Mesenchymal stem cell (in vitro differentiated cells and primary cell): ENCODE results near the gene TSPAN9.

Source experiments
- DNase-seq: peaks from one replicate; pipeline ENCODE4 v3.0.0-alpha.2; 2013
- H2AFZ ChIP-seq: one replicate; pipeline ENCODE4 v1.6.1; 2013; ENCODE audit warnings: low read depth, mild to moderate bottlenecking, control low read depth, inconsistent platforms, low read length, moderate library complexity
- H2AK5ac ChIP-seq: 2 replicates; pipeline ENCODE4 v1.6.1; 2013; ENCODE audit warnings: low read length, moderate library complexity, mild to moderate bottlenecking, inconsistent platforms; ENCODE audit not compliant: severe bottlenecking
- H2BK120ac ChIP-seq: one replicate; pipeline ENCODE4 v1.6.1; 2013; ENCODE audit warnings: low read depth, mild to moderate bottlenecking, inconsistent platforms, low read length, moderate library complexity
- H2BK12ac ChIP-seq, 2 experiments: one replicate each; pipeline ENCODE4 v1.6.1; 2013; ENCODE audit warnings: inconsistent platforms in 2 of 2, low read length in 2 of 2, mild to moderate bottlenecking in 2 of 2, moderate library complexity in 2 of 2, control low read depth in 1 of 2
- H2BK15ac ChIP-seq: one replicate; pipeline ENCODE4 v1.6.1; 2013; ENCODE audit warnings: mild to moderate bottlenecking, low read depth, inconsistent platforms; ENCODE audit not compliant: poor library complexity, severe bottlenecking
- H2BK5ac ChIP-seq: 2 replicates; pipeline ENCODE4 v1.6.1; 2013; ENCODE audit warnings: low read depth, mild to moderate bottlenecking, low read length, control low read depth, inconsistent platforms; ENCODE audit not compliant: poor library complexity, severe bottlenecking
- H3K14ac ChIP-seq, 2 experiments: one replicate each; pipeline ENCODE4 v1.6.1; 2013; ENCODE audit warnings: inconsistent platforms in 2 of 2, low read length in 2 of 2, control low read depth in 1 of 2, mild to moderate bottlenecking in 1 of 2, moderate library complexity in 1 of 2
- H3K18ac ChIP-seq, 2 experiments: one replicate each; pipeline ENCODE4 v1.6.1; 2013; ENCODE audit warnings: inconsistent platforms in 2 of 2, low read length in 2 of 2, control low read depth in 1 of 2, low read depth in 1 of 2, mild to moderate bottlenecking in 1 of 2
- H3K23ac ChIP-seq, 2 experiments: one replicate each; pipeline ENCODE4 v1.6.1; 2013; ENCODE audit warnings: inconsistent platforms in 2 of 2, low read length in 2 of 2, mild to moderate bottlenecking in 2 of 2, moderate library complexity in 2 of 2, control low read depth in 1 of 2
- H3K27ac ChIP-seq: 2 replicates; pipeline ENCODE4 v1.5.1; 2013; ENCODE audit warnings: mild to moderate bottlenecking, moderate library complexity, low read length, control low read depth, inconsistent platforms; ENCODE audit not compliant: poor library complexity, severe bottlenecking
- H3K27me3 ChIP-seq, 2 experiments: 2 replicates each; pipeline versions ENCODE4 v1.6.1 to v1.7.0; 2013; ENCODE audit warnings: low read length in 2 of 2, mild to moderate bottlenecking in 2 of 2, moderate library complexity in 2 of 2, control low read depth in 1 of 2, inconsistent platforms in 1 of 2; ENCODE audit not compliant: control insufficient read depth in 1 of 2, insufficient read depth in 1 of 2
- H3K36me3 ChIP-seq, 2 experiments: 2 replicates each; pipeline versions ENCODE4 v1.6.1 to v1.7.0; 2013; ENCODE audit warnings: low read length in 2 of 2, control low read depth in 1 of 2, inconsistent platforms in 1 of 2, low read depth in 1 of 2, mild to moderate bottlenecking in 1 of 2; ENCODE audit not compliant: insufficient read depth in 2 of 2, control insufficient read depth in 1 of 2
- H3K4ac ChIP-seq, 2 experiments: one replicate each; pipeline ENCODE4 v1.6.1; 2013; ENCODE audit warnings: inconsistent platforms in 2 of 2, low read length in 2 of 2, mild to moderate bottlenecking in 2 of 2, moderate library complexity in 2 of 2, control low read depth in 1 of 2, low read depth in 1 of 2
- H3K4me1 ChIP-seq: 2 replicates; pipeline ENCODE4 v1.6.1; 2013; ENCODE audit warnings: low read depth, low read length, control low read depth; ENCODE audit not compliant: control insufficient read depth, insufficient read depth
- H3K4me2 ChIP-seq: 2 replicates; pipeline ENCODE4 v1.6.1; 2013; ENCODE audit warnings: low read length, mild to moderate bottlenecking, inconsistent platforms; ENCODE audit not compliant: poor library complexity, severe bottlenecking
- H3K4me3 ChIP-seq, 2 experiments: 2 replicates each; pipeline versions ENCODE4 v1.5.1 to v1.7.0; 2013; ENCODE audit warnings: low read length in 2 of 2, mild to moderate bottlenecking in 2 of 2, control low read depth in 1 of 2, low read depth in 1 of 2; ENCODE audit not compliant: insufficient read depth in 1 of 2
- H3K79me1 ChIP-seq: replicated peaks from 2 replicates; pipeline ENCODE4 v1.6.1; 2013; ENCODE audit warnings: mild to moderate bottlenecking, control low read depth, low read length, inconsistent platforms; ENCODE audit not compliant: poor library complexity, severe bottlenecking
- H3K9ac ChIP-seq: 2 replicates; pipeline ENCODE4 v1.7.0; 2013; ENCODE audit warnings: mild to moderate bottlenecking, low read length, moderate library complexity
- H3K9me3 ChIP-seq: 2 replicates; pipeline ENCODE4 v1.7.0; 2013; ENCODE audit warnings: mild to moderate bottlenecking, low read length; ENCODE audit not compliant: control insufficient read depth
- H4K8ac ChIP-seq: one replicate; pipeline ENCODE4 v1.6.1; 2013; ENCODE audit warnings: inconsistent platforms, mild to moderate bottlenecking, low read length, moderate library complexity
- H4K91ac ChIP-seq: one replicate; pipeline ENCODE4 v1.6.1; 2013; ENCODE audit warnings: mild to moderate bottlenecking, low read length, inconsistent platforms
- WGBS: methylation state at CpG from one replicate; pipeline ENCODE4 v1.1.7; 2013; ENCODE audit warnings: mixed read lengths; 5-methylcytosine and 5-hydroxymethylcytosine counted together

Gene TSPAN9

GRCh38 chr12:3269594-3269993 lies 192.4 kb downstream of the TSPAN9 start:
- Histone ChIP-seq H3K79me1 (peaks cover 7% of the 10 kb centered on the region), H2BK5ac (no peak overlapping the region)

GRCh38 chr12:3271146-3271545 lies 194.0 kb downstream of the TSPAN9 start:
- peaks cover 34% of the 10 kb centered on the region for H3K4me1 ChIP-seq
- no peak overlapping the region for H2BK15ac ChIP-seq
- no peak overlapping the region for H3K23ac ChIP-seq
- H3K4me3 ChIP-seq: no peak overlapping the region
- H4K91ac ChIP-seq: no peak overlapping the region
- 85% methylated on average over 1 of the region's 1 CpG for WGBS
- no peak overlapping the region for H3K14ac ChIP-seq
- no peaks in the 10 kb centered on the region for H3K9me3 ChIP-seq
- DNase-seq: no peak
- H3K4ac ChIP-seq: no peak overlapping the region
- H3K18ac ChIP-seq: no peak overlapping the region
- no peak overlapping the region for H2BK12ac ChIP-seq
- H4K8ac ChIP-seq: no peak overlapping the region
- H3K4me2 ChIP-seq: no peak overlapping the region
- H2BK5ac ChIP-seq: no peak overlapping the region
- H2BK120ac ChIP-seq: no peak overlapping the region
- H3K36me3 ChIP-seq: peaks cover 0 to 22% of the 10 kb centered on the region in 2 experiments
- no peak overlapping the region for H3K9ac ChIP-seq
- no peak overlapping the region for H2AFZ ChIP-seq
- H2AK5ac ChIP-seq: no peak overlapping the region
- peaks cover 0 to 18% of the 10 kb centered on the region in 2 experiments for H3K27me3 ChIP-seq
- H3K79me1 ChIP-seq: peaks cover 9% of the 10 kb centered on the region
- H3K27ac ChIP-seq: no peak overlapping the region

More at GRCh38 chr12:3269594-3269993, 192.4 kb downstream of the TSPAN9 start:
- Histone ChIP-seq H2BK15ac (no peak overlapping the region), H3K36me3 (peaks cover 0 to 27% of the 10 kb centered on the region in 2 experiments), H3K4me2 (no peak overlapping the region), H3K4ac (no peak overlapping the region), H3K27me3 (peaks cover 0 to 29% of the 10 kb centered on the region in 2 experiments), H4K91ac (no peak overlapping the region), H3K9me3 (no peaks in the 10 kb centered on the region), H3K27ac (no peak overlapping the region), H2BK12ac (no peak overlapping the region), H3K4me3 (no peak overlapping the region), H3K14ac (peak overlapping the region in 1 of 2 experiments; percentile 87), H2AK5ac (no peak overlapping the region), H2AFZ (no peak overlapping the region), H3K23ac (no peak overlapping the region), H3K4me1 (peaks cover 29% of the 10 kb centered on the region), H3K9ac (no peak overlapping the region), H3K18ac (no peak overlapping the region), H4K8ac (no peak overlapping the region), H2BK120ac (no peak overlapping the region)
- DNase-seq: no peak
- WGBS: 74% methylated on average over 11 of the region's 11 CpGs

GRCh38 chr12:3271639-3272038 lies 194.5 kb downstream of the TSPAN9 start:
- Histone ChIP-seq H3K27me3 (peaks cover 0 to 17% of the 10 kb centered on the region in 2 experiments), H3K9me3 (no peaks in the 10 kb centered on the region), H2BK12ac (no peak overlapping the region), H3K79me1 (peaks cover 9% of the 10 kb centered on the region), H2BK15ac (no peak overlapping the region), H3K23ac (no peak overlapping the region), H3K4me1 (peaks cover 32% of the 10 kb centered on the region), H3K9ac (no peak overlapping the region), H3K36me3 (peaks cover 0 to 17% of the 10 kb centered on the region in 2 experiments), H3K4ac (no peak overlapping the region), H2AFZ (no peak overlapping the region), H4K91ac (no peak overlapping the region), H2BK120ac (no peak overlapping the region), H3K18ac (no peak overlapping the region), H3K14ac (no peak overlapping the region), H2BK5ac (no peak overlapping the region), H3K4me3 (no peak overlapping the region), H2AK5ac (no peak overlapping the region), H3K27ac (no peak overlapping the region), H4K8ac (no peak overlapping the region), H3K4me2 (no peak overlapping the region)
- WGBS: 91% methylated on average over 5 of the region's 6 CpGs
- no peak for DNase-seq

GRCh38 chr12:3272958-3273357 lies 195.8 kb downstream of the TSPAN9 start:
- H4K91ac ChIP-seq: no peak overlapping the region
- no peak overlapping the region for H2BK12ac ChIP-seq
- H3K9ac ChIP-seq: no peak overlapping the region
- no peak overlapping the region for H2BK5ac ChIP-seq
- H3K23ac ChIP-seq: no peak overlapping the region
- WGBS: 92% methylated on average over 5 of the region's 9 CpGs
- peaks cover 30% of the 10 kb centered on the region for H3K4me1 ChIP-seq
- no peak overlapping the region for H3K27ac ChIP-seq
- no peaks in the 10 kb centered on the region for H3K9me3 ChIP-seq
- H3K27me3 ChIP-seq: peaks cover 0 to 16% of the 10 kb centered on the region in 2 experiments
- no peak overlapping the region for H2AFZ ChIP-seq
- H3K14ac ChIP-seq: no peak overlapping the region
- no peak overlapping the region for H2BK15ac ChIP-seq
- H3K18ac ChIP-seq: no peak overlapping the region
- H2AK5ac ChIP-seq: peak overlapping the region; percentile 6
- H3K4ac ChIP-seq: no peak overlapping the region
- DNase-seq: no peak
- peaks cover 16% of the 10 kb centered on the region for H3K79me1 ChIP-seq
- H3K4me3 ChIP-seq: no peak overlapping the region
- no peak overlapping the region for H3K4me2 ChIP-seq
- no peak overlapping the region for H2BK120ac ChIP-seq
- peaks cover 0 to 19% of the 10 kb centered on the region in 2 experiments for H3K36me3 ChIP-seq
- H4K8ac ChIP-seq: no peak overlapping the region
